Left lobe of liver (tissue), 2 donors: ENCODE measurements around the gene PTMS. TPM values are rescaled to one million over a fixed set of nuclear protein-coding genes. Genes with fewer than 3 reads are reported as not detected.

Experiments used
- ATAC-seq: fragments of 200-7000 bp; cut with Tn5 transposase; one replicate; pipeline ENCODE4 v1.9.1; 2020; ENCODE audit warnings: mild to moderate bottlenecking, moderate library complexity
- DNase-seq: peaks from one replicate; pipeline ENCODE4 v3.0.0-alpha.2; 2020; ENCODE audit warnings: low spot score
- total RNA-seq: library from RNA; stranded (reverse); gene quantifications from one replicate; pipeline ENCODE4 v1.2.1, GENCODE V29; 2021
- donor health status: DM: no; HTN: no; CAD: no; lungs with moderate emphysema.
- donor health status: DM: no; HTN: yes; CAD: no.

Gene PTMS
- total RNA-seq, 1 donor from 2014 or later, result 406 TPM

- no peak for DNase-seq
- peak; percentile 8 for ATAC-seq
These were observed 13.8 kb upstream of the PTMS start for GRCh38 chr12:6752167-6752920.

- DNase-seq, result peak; percentile 99
- peak; percentile 83 for ATAC-seq
These were observed 13.0 kb upstream of the PTMS start, which contains the start of gene MLF2 for GRCh38 chr12:6752921-6753771. Gene MLF2 (minus strand): TSS chr12:6753141. CDS start chr12:6752334, 807 bp downstream.

- DNase-seq, result peak; percentile 85
These were observed 12.3 kb upstream of the PTMS start for GRCh38 chr12:6753772-6754356.

GRCh38 chr12:6754411-6754810, 11.8 kb upstream of the PTMS start:
- DNase-seq (no peak), ATAC-seq (no peak)

More at GRCh38 chr12:6753772-6754356, 12.3 kb upstream of the PTMS start:
- peak; percentile 66 for ATAC-seq

- no peak for ATAC-seq
- no peak for DNase-seq
These were observed 9.0 kb upstream of the PTMS start for GRCh38 chr12:6757028-6757690.

- ATAC-seq, result no peak
- DNase-seq, result no peak
These were observed 7.6 kb upstream of the PTMS start for GRCh38 chr12:6758506-6759095.

- ATAC-seq (no peak), DNase-seq (no peak)
These were observed 6.4 kb upstream of the PTMS start for GRCh38 chr12:6759741-6760140.

GRCh38 chr12:6763380-6763779, 2.8 kb upstream of the PTMS start:
- no peak for ATAC-seq
- no peak for DNase-seq

- DNase-seq, result peak; percentile 86
These were observed 1.9 kb upstream of the PTMS start for GRCh38 chr12:6764011-6764828.

GRCh38 chr12:6765048-6765633, 1.0 kb upstream of the PTMS start:
- DNase-seq (no peak), ATAC-seq (no peak)

More at GRCh38 chr12:6764011-6764828, 1.9 kb upstream of the PTMS start:
- ATAC-seq, result peak; percentile 66

GRCh38 chr12:6766651-6767349, 637 bp downstream of the PTMS start:
- peak; percentile 42 for ATAC-seq

GRCh38 chr12:6767353-6768319, 1.5 kb downstream of the PTMS start:
- DNase-seq, result peak; percentile 88
- peak; percentile 45 for ATAC-seq

More at GRCh38 chr12:6766651-6767349, 637 bp downstream of the PTMS start:
- peak; percentile 80 for DNase-seq

GRCh38 chr12:6768437-6768914, 2.3 kb downstream of the PTMS start:
- DNase-seq (no peak), ATAC-seq (peak; percentile 4)

- no peak for ATAC-seq
These were observed 2.8 kb downstream of the PTMS start for GRCh38 chr12:6768990-6769389.

GRCh38 chr12:6769666-6770065, 3.5 kb downstream of the PTMS start:
- DNase-seq (no peak), ATAC-seq (no peak)

More at GRCh38 chr12:6768990-6769389, 2.8 kb downstream of the PTMS start:
- no peak for DNase-seq

GRCh38 chr12:6770094-6770493, 3.9 kb downstream of the PTMS start:
- no peak for ATAC-seq
- DNase-seq, result no peak

- DNase-seq, result no peak
- ATAC-seq, result no peak
These were observed 4.4 kb downstream of the PTMS start for GRCh38 chr12:6770600-6770999.
